ENCODE measurements around the gene HNRNPUL1. TPM values are rescaled to one million over a fixed set of nuclear protein-coding genes. Genes with fewer than 3 reads are reported as not detected.

The HNRNPUL1 gene
- total and polyA plus RNA-seq, 2 donors (not counting 1 experiment from before 2014, with no cell fraction given), result 36.4 to 58.1 TPM

GRCh38 chr19:41320185-41320518 lies 56.0 kb downstream of the HNRNPUL1 start:
- H3K4me3 ChIP-seq (replicated peaks in 1 of 4; ENCODE audit: control extremely low read depth in 1 of 4, insufficient read depth in 1 of 4, low read depth in 3 of 4, low read length in 4 of 4), result no peak overlapping the region
- peaks cover 38% of the 10 kb centered on the region for H3K4me1 ChIP-seq (ENCODE audit: control insufficient read depth, extremely low read depth, insufficient read depth, low read length)
- no peaks in the 10 kb centered on the region for H4K20me1 ChIP-seq (ENCODE audit: control insufficient read depth, extremely low read depth, insufficient read depth, low read length)
- no peak overlapping the region for H2AFZ ChIP-seq (ENCODE audit: low read length)
- no peak for DNase-seq (ENCODE audit: low read depth in 2 of 2)
- no peak overlapping the region for H3K4me2 ChIP-seq (ENCODE audit: extremely low read depth, insufficient read depth, low read length)
- H3K9me3 ChIP-seq (ENCODE audit: control insufficient read depth, insufficient read depth, low read depth, low read length), result no peaks in the 10 kb centered on the region
- peaks cover 16% of the 10 kb centered on the region for H3K36me3 ChIP-seq (ENCODE audit: control insufficient read depth, insufficient read depth, low read length)
- no peak overlapping the region for H3K9ac ChIP-seq (ENCODE audit: insufficient read depth, low read length)
- no peaks in the 10 kb centered on the region for H3K27me3 ChIP-seq (ENCODE audit: control insufficient read depth, insufficient read depth, low read length)
- H3K27ac ChIP-seq (ENCODE audit: insufficient read depth, low read length), result no peak overlapping the region
- TF ChIP-seq CTCF (conservative IDR thresholded peaks at IDR 0.05 in 1 of 2, IDR thresholded peaks at IDR 0.05 in 1 of 2; ENCODE audit: low read depth in 1 of 2, low read length in 2 of 2) (no peak), EZH2 (IDR thresholded peaks at IDR 0.05; ENCODE audit: low read length, missing control alignments) (no peak)
- H3K79me2 ChIP-seq (ENCODE audit: control insufficient read depth, insufficient read depth, low read length), result no peaks in the 10 kb centered on the region

DNA sequence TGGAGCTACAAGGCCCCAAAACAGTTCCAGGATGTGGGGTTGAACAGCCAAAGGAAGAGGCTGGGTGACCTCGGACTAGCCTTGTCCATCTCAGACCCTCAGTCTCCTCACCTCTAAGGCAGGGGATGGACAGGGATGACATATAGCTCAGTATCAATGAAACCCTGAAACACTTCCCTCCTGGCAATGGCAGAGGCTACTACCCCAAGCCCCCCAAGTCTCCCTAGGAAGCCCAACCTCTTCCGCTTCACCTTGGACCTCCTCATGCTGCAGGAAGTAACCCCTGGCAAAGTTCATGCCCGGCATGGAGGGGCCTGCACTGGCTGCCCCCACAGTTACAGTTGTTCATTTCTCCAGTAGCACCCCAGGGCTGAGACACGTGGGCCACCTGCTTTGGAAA lies 56.4 kb downstream of the HNRNPUL1 start:
- H3K4me1 ChIP-seq (ENCODE audit: control insufficient read depth, extremely low read depth, insufficient read depth, low read length), result peaks cover 41% of the 10 kb centered on the region
- H3K36me3 ChIP-seq (ENCODE audit: control insufficient read depth, insufficient read depth, low read length), result peaks cover 16% of the 10 kb centered on the region
- no peak overlapping the region for H2AFZ ChIP-seq (ENCODE audit: low read length)
- H3K27me3 ChIP-seq (ENCODE audit: control insufficient read depth, insufficient read depth, low read length), result no peaks in the 10 kb centered on the region
- no peaks in the 10 kb centered on the region for H3K9me3 ChIP-seq (ENCODE audit: control insufficient read depth, insufficient read depth, low read depth, low read length)
- no peak overlapping the region for H3K4me2 ChIP-seq (ENCODE audit: extremely low read depth, insufficient read depth, low read length)
- DNase-seq (ENCODE audit: low read depth in 2 of 2), result no peak
- TF ChIP-seq EZH2 (IDR thresholded peaks at IDR 0.05; ENCODE audit: low read length, missing control alignments), result no peak
- no peak for TF ChIP-seq CTCF (conservative IDR thresholded peaks at IDR 0.05 in 1 of 2, IDR thresholded peaks at IDR 0.05 in 1 of 2; ENCODE audit: low read depth in 1 of 2, low read length in 2 of 2)
- H3K9ac ChIP-seq (ENCODE audit: insufficient read depth, low read length), result no peak overlapping the region
- H4K20me1 ChIP-seq (ENCODE audit: control insufficient read depth, extremely low read depth, insufficient read depth, low read length), result no peaks in the 10 kb centered on the region
- no peak overlapping the region for H3K27ac ChIP-seq (ENCODE audit: insufficient read depth, low read length)
- no peaks in the 10 kb centered on the region for H3K79me2 ChIP-seq (ENCODE audit: control insufficient read depth, insufficient read depth, low read length)
- H3K4me3 ChIP-seq (replicated peaks in 1 of 4; ENCODE audit: control extremely low read depth in 1 of 4, insufficient read depth in 1 of 4, low read depth in 3 of 4, low read length in 4 of 4), result no peak overlapping the region

DNA sequence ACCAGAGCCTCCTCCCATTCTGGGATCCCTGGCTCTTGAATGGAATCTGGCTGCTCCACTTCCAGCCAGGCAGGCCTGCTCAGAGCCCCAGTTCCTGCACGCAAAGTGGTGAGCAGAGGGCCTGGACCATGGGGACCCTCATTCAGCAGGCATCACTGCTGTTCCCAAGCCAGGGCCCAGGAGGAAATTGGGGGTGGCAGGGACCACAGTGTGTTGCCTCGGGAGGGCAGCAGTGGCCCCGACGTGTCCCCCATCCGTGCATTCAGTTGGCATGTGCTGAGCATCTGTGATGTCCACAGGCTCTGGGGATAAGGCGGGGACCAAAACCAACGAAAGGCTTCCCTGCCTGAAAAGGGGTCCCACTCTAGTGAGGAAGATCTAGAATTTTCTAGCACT lies 57.0 kb downstream of the HNRNPUL1 start:
- no peak overlapping the region for H3K4me3 ChIP-seq (replicated peaks in 1 of 4; ENCODE audit: control extremely low read depth in 1 of 4, insufficient read depth in 1 of 4, low read depth in 3 of 4, low read length in 4 of 4)
- no peaks in the 10 kb centered on the region for H3K27me3 ChIP-seq (ENCODE audit: control insufficient read depth, insufficient read depth, low read length)
- no peak overlapping the region for H2AFZ ChIP-seq (ENCODE audit: low read length)
- peaks cover 47% of the 10 kb centered on the region for H3K4me1 ChIP-seq (ENCODE audit: control insufficient read depth, extremely low read depth, insufficient read depth, low read length)
- no peak overlapping the region for H3K9ac ChIP-seq (ENCODE audit: insufficient read depth, low read length)
- no peaks in the 10 kb centered on the region for H4K20me1 ChIP-seq (ENCODE audit: control insufficient read depth, extremely low read depth, insufficient read depth, low read length)
- no peak for DNase-seq (ENCODE audit: low read depth in 2 of 2)
- H3K79me2 ChIP-seq (ENCODE audit: control insufficient read depth, insufficient read depth, low read length), result no peaks in the 10 kb centered on the region
- peak overlapping the region; percentile 97 for H3K27ac ChIP-seq (ENCODE audit: insufficient read depth, low read length)
- H3K9me3 ChIP-seq (ENCODE audit: control insufficient read depth, insufficient read depth, low read depth, low read length), result no peaks in the 10 kb centered on the region
- peaks cover 16% of the 10 kb centered on the region for H3K36me3 ChIP-seq (ENCODE audit: control insufficient read depth, insufficient read depth, low read length)
- no peak overlapping the region for H3K4me2 ChIP-seq (ENCODE audit: extremely low read depth, insufficient read depth, low read length)
- TF ChIP-seq CTCF (conservative IDR thresholded peaks at IDR 0.05 in 1 of 2, IDR thresholded peaks at IDR 0.05 in 1 of 2; ENCODE audit: low read depth in 1 of 2, low read length in 2 of 2) (no peak), EZH2 (IDR thresholded peaks at IDR 0.05; ENCODE audit: low read length, missing control alignments) (no peak)

All from fibroblast of lung (primary cell).